Lower lobe of right lung (tissue), 2 donors: Measurements from ENCODE around the gene ETFB. TPM values are rescaled to one million over a fixed set of nuclear protein-coding genes. Genes with fewer than 3 reads are reported as not detected.

ENCODE experiments used
- ATAC-seq, 2 donors: fragments of 200-7000 bp; cut with Tn5 transposase; one replicate each; pipeline ENCODE4 v1.9.1; 2020 to 2022; ENCODE audit warnings: mild to moderate bottlenecking in 2 of 2, moderate library complexity in 2 of 2
- DNase-seq: peaks from one replicate; pipeline ENCODE4 v3.0.0-alpha.2; 2020
- H3K27ac ChIP-seq: fragments of 200-600 bp; one replicate; pipeline ENCODE4 v1.8.0; 2022
- H3K27me3 ChIP-seq: fragments of 200-600 bp; one replicate; pipeline ENCODE4 v1.8.0; 2022; ENCODE audit warnings: low read depth
- H3K36me3 ChIP-seq: fragments of 200-600 bp; one replicate; pipeline ENCODE4 v1.8.0; 2022; ENCODE audit warnings: mild to moderate bottlenecking
- H3K4me1 ChIP-seq: fragments of 200-600 bp; one replicate; pipeline ENCODE4 v1.8.0; 2022
- H3K4me3 ChIP-seq: fragments of 200-600 bp; one replicate; pipeline ENCODE4 v1.8.0; 2022; ENCODE audit warnings: mild to moderate bottlenecking
- H3K9me3 ChIP-seq: fragments of 200-600 bp; one replicate; pipeline ENCODE4 v1.8.0; 2022
- intact Hi-C: fragments of 100-400 bp; cut with DNase I; formaldehyde crosslinking; loops from one replicate; pipeline ENCODE4 v1.11.0; 2022
- total RNA-seq: library from RNA; stranded (reverse); fragmentation: NEBNext Ultra II Directional; extraction: Animal tissue kit (Norgen Biotek cat#: 25700); gene quantifications from one replicate; pipeline ENCODE4 v1.2.1, GENCODE V29; 2021
- TF ChIP-seq, protein P1 (sequence below): fragments of 200-600 bp; IDR thresholded peaks from one replicate; pipeline ENCODE4 v1.8.0; 2022; ENCODE audit warnings: antibody characterized with exemption, mild to moderate bottlenecking
- donor health status: DM: no; HTN: yes; CAD: no; lungs with severe emphysema.

The ETFB gene
- total RNA-seq, 1 donor from 2014 or later: 59.8 TPM

DNA sequence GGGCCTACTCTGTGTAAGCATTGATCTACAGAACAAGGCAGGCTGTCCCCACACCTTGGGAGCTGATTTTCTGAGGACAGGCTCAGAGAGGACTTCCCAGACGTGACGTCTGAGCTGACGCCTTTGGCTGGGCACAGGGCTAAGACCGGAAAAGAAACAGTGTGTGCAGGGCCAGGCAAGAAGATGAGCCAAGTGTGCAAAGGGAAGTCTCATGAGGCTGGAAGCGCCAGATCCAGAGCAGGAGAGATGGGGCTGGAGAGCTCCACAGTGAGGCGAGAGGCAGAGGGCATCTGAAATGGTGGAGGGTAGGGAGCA, 42.1 kb downstream of the ETFB start:
- Histone ChIP-seq H3K9me3 (no peaks in the 10 kb centered on the region), H3K4me3 (no peak overlapping the region), H3K4me1 (peaks cover 13% of the 10 kb centered on the region), H3K27me3 (peaks cover 48% of the 10 kb centered on the region), H3K27ac (no peak overlapping the region), H3K36me3 (no peaks in the 10 kb centered on the region)
- no peak for DNase-seq
- intact Hi-C loops: no loop called here
- TF ChIP-seq, protein P1, sequence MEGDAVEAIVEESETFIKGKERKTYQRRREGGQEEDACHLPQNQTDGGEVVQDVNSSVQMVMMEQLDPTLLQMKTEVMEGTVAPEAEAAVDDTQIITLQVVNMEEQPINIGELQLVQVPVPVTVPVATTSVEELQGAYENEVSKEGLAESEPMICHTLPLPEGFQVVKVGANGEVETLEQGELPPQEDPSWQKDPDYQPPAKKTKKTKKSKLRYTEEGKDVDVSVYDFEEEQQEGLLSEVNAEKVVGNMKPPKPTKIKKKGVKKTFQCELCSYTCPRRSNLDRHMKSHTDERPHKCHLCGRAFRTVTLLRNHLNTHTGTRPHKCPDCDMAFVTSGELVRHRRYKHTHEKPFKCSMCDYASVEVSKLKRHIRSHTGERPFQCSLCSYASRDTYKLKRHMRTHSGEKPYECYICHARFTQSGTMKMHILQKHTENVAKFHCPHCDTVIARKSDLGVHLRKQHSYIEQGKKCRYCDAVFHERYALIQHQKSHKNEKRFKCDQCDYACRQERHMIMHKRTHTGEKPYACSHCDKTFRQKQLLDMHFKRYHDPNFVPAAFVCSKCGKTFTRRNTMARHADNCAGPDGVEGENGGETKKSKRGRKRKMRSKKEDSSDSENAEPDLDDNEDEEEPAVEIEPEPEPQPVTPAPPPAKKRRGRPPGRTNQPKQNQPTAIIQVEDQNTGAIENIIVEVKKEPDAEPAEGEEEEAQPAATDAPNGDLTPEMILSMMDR: no peak
- no peak for ATAC-seq

DNA sequence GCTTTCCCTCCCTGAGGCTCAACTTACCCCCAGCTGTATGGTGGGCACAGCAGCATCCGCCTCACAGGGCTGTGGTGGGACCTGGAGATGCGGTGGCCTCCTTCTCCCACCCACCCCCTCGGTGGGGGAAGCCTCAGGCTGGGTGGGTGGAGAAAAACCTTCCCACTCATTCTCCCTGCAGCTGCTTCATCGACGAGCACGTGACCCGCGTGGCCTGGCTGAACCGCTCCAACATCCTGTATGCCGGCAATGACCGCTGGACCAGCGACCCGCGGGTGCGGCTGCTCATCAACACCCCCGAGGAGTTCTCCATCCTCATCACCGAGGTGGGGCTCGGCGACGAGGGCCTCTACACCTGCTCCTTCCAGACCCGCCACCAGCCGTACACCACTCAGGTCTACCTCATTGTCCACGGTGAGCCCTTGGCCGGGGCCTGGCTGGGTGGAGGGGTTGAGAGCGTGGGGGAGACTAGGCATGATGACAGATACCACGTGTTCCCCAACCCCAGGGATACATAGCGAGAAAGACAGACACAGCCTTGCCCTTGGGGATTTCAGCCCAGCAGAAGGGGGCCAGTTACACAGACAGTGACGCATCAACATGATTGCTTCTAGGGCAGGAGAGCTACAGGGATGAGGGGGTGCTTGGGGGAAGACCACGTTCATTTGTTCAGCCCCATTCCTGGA, 42.6 kb downstream of the ETFB start:
- no peak for ATAC-seq
- H3K9me3 ChIP-seq: no peaks in the 10 kb centered on the region
- no peak overlapping the region for H3K27ac ChIP-seq
- H3K4me3 ChIP-seq: no peak overlapping the region
- TF ChIP-seq, protein P1: no peak
- no peaks in the 10 kb centered on the region for H3K36me3 ChIP-seq
- intact Hi-C loops: no loop called here
- DNase-seq: no peak
- H3K27me3 ChIP-seq: peaks cover 43% of the 10 kb centered on the region
- H3K4me1 ChIP-seq: peaks cover 13% of the 10 kb centered on the region

GRCh38 chr19:51321799-51322198, 44.4 kb downstream of the ETFB start:
- Histone ChIP-seq H3K9me3 (no peaks in the 10 kb centered on the region), H3K27me3 (peaks cover 25% of the 10 kb centered on the region), H3K4me1 (no peaks in the 10 kb centered on the region), H3K4me3 (no peak overlapping the region), H3K27ac (no peak overlapping the region), H3K36me3 (no peaks in the 10 kb centered on the region)
- intact Hi-C loops: no loop called here
- DNase-seq: no peak
- ATAC-seq: no peak
- TF ChIP-seq, protein P1: no peak

DNA sequence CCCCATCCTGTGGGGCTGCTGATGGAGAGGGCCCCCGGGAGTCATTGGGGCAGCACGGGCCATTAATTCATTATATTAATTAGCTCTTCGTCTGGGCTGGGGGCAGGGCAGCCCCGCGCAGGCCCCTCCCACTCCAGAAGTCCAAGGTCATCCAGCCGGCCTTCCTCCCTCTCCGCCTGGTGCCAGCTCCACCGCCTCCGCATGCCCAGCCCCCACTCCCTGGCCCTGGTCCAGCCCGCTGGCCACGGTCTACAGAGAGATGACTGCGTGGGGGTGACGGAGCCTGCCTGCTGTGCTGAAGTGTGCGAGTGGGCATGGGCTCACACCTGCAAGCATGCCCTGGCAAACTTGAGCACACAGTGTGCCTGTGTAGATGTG, 45.9 kb downstream of the ETFB start:
- intact Hi-C loops: no loop called here
- H3K27ac ChIP-seq: no peak overlapping the region
- H3K27me3 ChIP-seq: peaks cover 13% of the 10 kb centered on the region
- ATAC-seq (no peak), DNase-seq (no peak)
- no peak overlapping the region for H3K4me3 ChIP-seq
- H3K36me3 ChIP-seq: no peaks in the 10 kb centered on the region
- no peaks in the 10 kb centered on the region for H3K4me1 ChIP-seq
- TF ChIP-seq, protein P1: no peak
- H3K9me3 ChIP-seq: no peaks in the 10 kb centered on the region

DNA sequence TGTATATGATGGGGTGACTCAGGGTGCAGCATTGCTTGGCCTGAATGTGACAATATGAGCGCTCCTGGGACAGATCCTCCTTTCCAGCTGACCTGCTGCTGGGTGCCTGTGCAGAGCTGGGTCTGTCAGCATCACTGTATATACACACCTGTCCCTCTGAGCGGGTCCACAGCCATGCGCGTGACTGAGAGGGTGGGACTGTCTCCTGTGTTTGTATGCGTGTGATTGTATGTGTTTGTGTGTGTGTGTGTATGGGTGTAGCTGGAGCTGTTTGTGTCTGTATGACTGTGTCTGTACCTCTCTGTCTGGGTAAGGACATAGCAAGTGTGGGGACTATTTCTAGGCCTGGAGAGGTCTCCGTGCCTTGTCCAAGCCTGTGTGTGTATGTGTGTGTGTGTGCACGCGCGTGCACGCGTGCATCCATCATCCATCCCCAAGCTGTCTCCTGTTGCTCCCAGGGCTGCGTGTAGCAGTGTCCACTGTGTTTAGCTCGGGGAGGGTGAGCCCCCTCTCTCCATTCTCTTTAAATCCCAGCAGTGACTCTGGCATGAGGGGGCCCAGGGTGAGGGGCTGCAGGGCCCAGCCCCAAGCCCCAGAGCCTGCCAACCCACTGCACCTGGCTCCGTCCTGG, 46.4 kb downstream of the ETFB start:
- H3K27ac ChIP-seq: no peak overlapping the region
- intact Hi-C loops: no loop called here
- H3K4me3 ChIP-seq: no peak overlapping the region
- peaks cover 13% of the 10 kb centered on the region for H3K27me3 ChIP-seq
- no peaks in the 10 kb centered on the region for H3K9me3 ChIP-seq
- TF ChIP-seq, protein P1: no peak
- no peaks in the 10 kb centered on the region for H3K36me3 ChIP-seq
- no peaks in the 10 kb centered on the region for H3K4me1 ChIP-seq
- DNase-seq (no peak), ATAC-seq (no peak)
